ENCODE measurements around the gene ZNF544. TPM values are rescaled to one million over a fixed set of nuclear protein-coding genes. Genes with fewer than 3 reads are reported as not detected.

Gene ZNF544
- total RNA-seq, 1 experiment from 2014 or later, result 50.5 TPM

DNA sequence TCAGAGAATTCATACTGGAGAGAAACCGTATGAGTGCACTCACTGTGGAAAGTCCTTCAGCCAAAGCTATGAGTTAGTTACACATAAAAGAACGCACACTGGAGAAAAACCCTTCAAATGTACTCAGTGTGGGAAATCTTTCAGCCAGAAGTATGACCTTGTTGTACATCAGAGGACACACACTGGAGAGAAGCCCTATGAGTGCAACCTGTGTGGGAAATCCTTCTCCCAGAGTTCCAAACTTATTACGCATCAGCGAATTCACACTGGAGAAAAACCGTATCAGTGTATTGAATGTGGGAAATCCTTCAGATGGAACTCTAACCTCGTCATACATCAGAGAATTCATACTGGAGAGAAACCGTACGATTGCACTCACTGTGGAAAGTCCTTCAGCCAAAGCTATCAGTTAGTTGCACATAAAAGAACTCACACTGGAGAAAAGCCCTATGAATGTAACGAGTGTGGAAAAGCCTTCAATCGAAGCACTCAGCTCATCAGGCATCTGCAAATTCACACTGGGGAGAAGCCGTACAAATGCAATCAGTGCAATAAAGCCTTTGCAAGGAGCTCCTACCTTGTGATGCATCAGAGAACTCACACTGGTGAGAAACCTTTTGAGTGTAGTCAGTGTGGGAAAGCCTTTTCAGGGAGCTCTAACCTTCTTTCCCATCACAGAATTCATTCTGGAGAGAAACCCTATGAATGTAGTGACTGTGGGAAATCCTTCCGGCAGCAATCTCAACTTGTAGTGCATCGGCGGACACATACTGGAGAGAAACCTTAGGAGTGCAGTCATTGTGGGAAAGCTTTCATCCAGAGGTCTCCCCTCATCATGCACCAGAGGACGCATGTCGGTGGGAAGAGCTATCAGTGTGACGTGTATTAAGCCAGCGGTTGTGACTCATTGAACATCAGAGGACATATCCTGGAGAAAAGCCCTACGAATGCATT, 33.5 kb downstream of the ZNF544 start:
- peaks cover 94% of the 10 kb centered on the region for H3K9me3 ChIP-seq (ENCODE audit: low read depth, low read length, poor library complexity, severe bottlenecking)
- H3K4me1 ChIP-seq (ENCODE audit: insufficient read depth, low read length, poor library complexity, severe bottlenecking), result no peaks in the 10 kb centered on the region
- no peak for TF ChIP-seq EZH2 (IDR thresholded peaks at IDR 0.05; ENCODE audit: borderline replicate concordance, low read depth, low read length, poor library complexity, severe bottlenecking)
- TF ChIP-seq, protein P1, sequence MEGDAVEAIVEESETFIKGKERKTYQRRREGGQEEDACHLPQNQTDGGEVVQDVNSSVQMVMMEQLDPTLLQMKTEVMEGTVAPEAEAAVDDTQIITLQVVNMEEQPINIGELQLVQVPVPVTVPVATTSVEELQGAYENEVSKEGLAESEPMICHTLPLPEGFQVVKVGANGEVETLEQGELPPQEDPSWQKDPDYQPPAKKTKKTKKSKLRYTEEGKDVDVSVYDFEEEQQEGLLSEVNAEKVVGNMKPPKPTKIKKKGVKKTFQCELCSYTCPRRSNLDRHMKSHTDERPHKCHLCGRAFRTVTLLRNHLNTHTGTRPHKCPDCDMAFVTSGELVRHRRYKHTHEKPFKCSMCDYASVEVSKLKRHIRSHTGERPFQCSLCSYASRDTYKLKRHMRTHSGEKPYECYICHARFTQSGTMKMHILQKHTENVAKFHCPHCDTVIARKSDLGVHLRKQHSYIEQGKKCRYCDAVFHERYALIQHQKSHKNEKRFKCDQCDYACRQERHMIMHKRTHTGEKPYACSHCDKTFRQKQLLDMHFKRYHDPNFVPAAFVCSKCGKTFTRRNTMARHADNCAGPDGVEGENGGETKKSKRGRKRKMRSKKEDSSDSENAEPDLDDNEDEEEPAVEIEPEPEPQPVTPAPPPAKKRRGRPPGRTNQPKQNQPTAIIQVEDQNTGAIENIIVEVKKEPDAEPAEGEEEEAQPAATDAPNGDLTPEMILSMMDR (conservative IDR thresholded peaks at IDR 0.05; ENCODE audit: low read depth, low read length), result no peak
- ChIA-PET POLR2A (ENCODE audit: low non-redundant PET) (no interaction called here), CTCF (no interaction called here)
- no peak overlapping the region for H3K27ac ChIP-seq (ENCODE audit: low read depth, low read length, poor library complexity, severe bottlenecking)
- intact Hi-C loops (cut with micrococcal nuclease; ENCODE audit: unreplicated experiment), result no loop called here
- no peak for DNase-seq (ENCODE audit: low spot score)
- H3K27me3 ChIP-seq (replicated peaks; ENCODE audit: insufficient read depth, low read depth, low read length, poor library complexity), result no peaks in the 10 kb centered on the region
- peaks cover 74% of the 10 kb centered on the region for H3K36me3 ChIP-seq (ENCODE audit: insufficient read depth, low read length, poor library complexity, severe bottlenecking)
- H3K4me3 ChIP-seq (ENCODE audit: low read depth, low read length, poor library complexity, severe bottlenecking), result no peak overlapping the region
- BruUV-seq (replicated peaks), result no TSS peak

DNA sequence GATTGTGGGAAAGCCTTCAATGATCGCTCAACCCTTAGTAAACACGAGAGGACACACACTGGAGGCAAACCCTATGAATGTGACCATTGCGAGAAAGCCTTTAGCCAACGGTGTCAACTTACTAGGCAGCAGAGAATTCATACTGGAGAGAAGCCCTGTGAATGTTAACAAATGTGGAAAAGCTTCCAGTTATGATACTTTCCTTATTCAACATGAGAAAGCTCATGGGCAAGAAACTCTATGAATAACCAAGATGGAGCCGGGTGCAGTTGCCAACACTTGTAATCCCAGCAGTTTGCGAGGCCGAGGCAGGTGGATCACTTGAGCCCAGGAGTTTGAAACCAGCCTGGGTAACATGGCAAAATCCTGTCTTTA, 34.2 kb downstream of the ZNF544 start:
- POLR2A ChIA-PET (ENCODE audit: low non-redundant PET), result no interaction called here
- BruUV-seq (replicated peaks), result no TSS peak
- CTCF ChIA-PET, result no interaction called here

DNA sequence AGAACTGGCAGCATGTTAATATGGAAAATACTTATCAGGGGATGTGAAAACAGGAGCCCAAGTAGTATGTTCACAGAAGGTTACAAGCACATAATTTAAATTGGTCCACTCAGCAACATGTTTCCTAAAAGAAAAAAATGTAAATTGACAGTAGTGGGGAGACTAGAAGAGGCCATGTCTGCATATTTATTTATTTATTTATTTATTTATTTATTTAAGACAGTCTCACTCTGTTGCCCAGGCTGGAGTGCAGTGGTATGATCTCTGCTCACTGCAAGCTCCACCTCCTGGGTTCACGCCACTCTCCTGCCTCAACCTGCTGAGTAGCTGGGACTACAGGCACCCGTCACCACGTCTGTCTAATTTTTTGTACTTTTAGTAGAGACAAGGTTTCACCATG, 36.4 kb downstream of the ZNF544 start:
- H3K27ac ChIP-seq (ENCODE audit: low read depth, low read length, poor library complexity, severe bottlenecking), result no peak overlapping the region
- intact Hi-C loops (cut with micrococcal nuclease; ENCODE audit: unreplicated experiment), result no loop called here
- BruUV-seq (replicated peaks), result no TSS peak
- H3K4me3 ChIP-seq (ENCODE audit: low read depth, low read length, poor library complexity, severe bottlenecking), result no peak overlapping the region
- H3K27me3 ChIP-seq (replicated peaks; ENCODE audit: insufficient read depth, low read depth, low read length, poor library complexity), result no peaks in the 10 kb centered on the region
- H3K9me3 ChIP-seq (ENCODE audit: low read depth, low read length, poor library complexity, severe bottlenecking), result peaks cover 82% of the 10 kb centered on the region
- CTCF ChIA-PET, result no interaction called here
- DNase-seq (ENCODE audit: low spot score), result no peak
- POLR2A ChIA-PET (ENCODE audit: low non-redundant PET), result no interaction called here
- peaks cover 45% of the 10 kb centered on the region for H3K36me3 ChIP-seq (ENCODE audit: insufficient read depth, low read length, poor library complexity, severe bottlenecking)
- no peaks in the 10 kb centered on the region for H3K4me1 ChIP-seq (ENCODE audit: insufficient read depth, low read length, poor library complexity, severe bottlenecking)
- TF ChIP-seq EZH2 (IDR thresholded peaks at IDR 0.05; ENCODE audit: borderline replicate concordance, low read depth, low read length, poor library complexity, severe bottlenecking), result no peak
- TF ChIP-seq, protein P1 (conservative IDR thresholded peaks at IDR 0.05; ENCODE audit: low read depth, low read length), result no peak

More for the DNA sequence above, 34.2 kb downstream of the ZNF544 start:
- DNase-seq (ENCODE audit: low spot score), result no peak
- Histone ChIP-seq H3K27me3 (replicated peaks; ENCODE audit: insufficient read depth, low read depth, low read length, poor library complexity) (no peaks in the 10 kb centered on the region), H3K27ac (ENCODE audit: low read depth, low read length, poor library complexity, severe bottlenecking) (no peak overlapping the region), H3K9me3 (ENCODE audit: low read depth, low read length, poor library complexity, severe bottlenecking) (peaks cover 88% of the 10 kb centered on the region), H3K4me3 (ENCODE audit: low read depth, low read length, poor library complexity, severe bottlenecking) (no peak overlapping the region), H3K36me3 (ENCODE audit: insufficient read depth, low read length, poor library complexity, severe bottlenecking) (peaks cover 67% of the 10 kb centered on the region), H3K4me1 (ENCODE audit: insufficient read depth, low read length, poor library complexity, severe bottlenecking) (no peaks in the 10 kb centered on the region)
- no peak for TF ChIP-seq EZH2 (IDR thresholded peaks at IDR 0.05; ENCODE audit: borderline replicate concordance, low read depth, low read length, poor library complexity, severe bottlenecking)
- TF ChIP-seq, protein P1 (conservative IDR thresholded peaks at IDR 0.05; ENCODE audit: low read depth, low read length), result no peak
- intact Hi-C loops (cut with micrococcal nuclease; ENCODE audit: unreplicated experiment), result no loop called here
